Measurements from ENCODE around the gene PAQR4.

PAQR4 gene

GRCh38 chr16:2968738-2969544 is at the start of gene PAQR4:
Gene PAQR4, plus strand, starts transcription at chr16:2969348. Its CDS starts 327 bp downstream, at chr16:2969675.
- TF ChIP-seq YY1 (IDR thresholded peaks at IDR 0.05; ENCODE audit: low read depth) (no peak), MAX (IDR thresholded peaks at IDR 0.05) (peak; percentile 76), TCF12 (IDR thresholded peaks at IDR 0.05; ENCODE audit: low read depth) (no peak), CEBPB (IDR thresholded peaks at IDR 0.05) (no peak), RAD21 (IDR thresholded peaks at IDR 0.05; ENCODE audit: low read depth) (no peak), EGR1 (IDR thresholded peaks at IDR 0.05) (peak; percentile 99), CREB1 (IDR thresholded peaks at IDR 0.05; ENCODE audit: low read depth) (no peak), TEAD4 (IDR thresholded peaks at IDR 0.05) (no peak; the same call in 1 of the 2 replicates), REST (IDR thresholded peaks at IDR 0.05; ENCODE audit: low read depth) (peak; percentile 99), FOXM1 (IDR thresholded peaks at IDR 0.05; ENCODE audit: borderline replicate concordance, low read depth) (no peak), ZBTB7A (IDR thresholded peaks at IDR 0.05; ENCODE audit: low read depth) (peak; percentile 81; the same call in 1 of the 2 replicates), NFIC (IDR thresholded peaks at IDR 0.05) (no peak), EP300 (IDR thresholded peaks at IDR 0.05; ENCODE audit: borderline replicate concordance) (no peak), USF1 (IDR thresholded peaks at IDR 0.05) (no peak), TAF1 (IDR thresholded peaks at IDR 0.05; ENCODE audit: low read depth) (peak; percentile 45; the same call in 1 of the 2 replicates)

DNA sequence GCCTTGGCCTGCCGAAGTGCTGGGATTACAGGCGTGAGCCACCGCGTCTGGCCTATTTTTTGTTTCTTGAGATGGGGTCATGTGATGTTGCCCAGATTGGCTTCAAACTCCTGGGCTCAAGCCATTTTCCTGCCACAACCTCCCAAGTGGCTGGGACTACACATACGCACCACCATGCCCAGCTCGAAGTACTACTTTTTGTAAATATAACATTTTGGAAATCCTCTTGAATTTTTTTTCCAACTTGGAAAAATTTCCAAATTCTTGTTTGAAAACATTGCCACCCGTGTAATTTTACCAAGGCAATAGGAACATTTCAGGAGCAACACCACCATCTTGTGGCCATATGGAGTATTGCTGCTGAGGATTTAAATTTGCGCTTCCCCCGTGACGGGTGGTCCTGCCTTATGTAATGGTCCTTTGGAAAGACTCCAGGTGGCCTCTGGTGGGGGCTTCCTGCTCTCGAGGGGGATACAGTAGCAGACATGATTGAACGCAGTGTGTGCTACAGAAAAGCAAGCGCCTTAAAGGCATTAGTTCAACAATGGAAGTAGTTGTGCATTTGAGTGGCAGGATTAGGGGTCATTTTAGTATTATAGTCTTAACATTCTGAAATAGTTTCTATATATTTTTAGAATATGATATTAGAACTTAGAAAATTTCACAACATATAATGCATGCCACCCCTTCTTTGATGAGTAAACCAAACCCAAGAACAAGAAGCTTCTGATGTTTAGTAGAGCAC is 49.5 kb upstream of the PAQR4 start:
- TF ChIP-seq CEBPB (IDR thresholded peaks at IDR 0.05) (no peak), USF1 (IDR thresholded peaks at IDR 0.05) (peak; percentile 54), RAD21 (IDR thresholded peaks at IDR 0.05; ENCODE audit: low read depth) (peak; percentile 77), ZBTB7A (IDR thresholded peaks at IDR 0.05; ENCODE audit: low read depth) (no peak; the same call in 1 of the 2 replicates)

- TF ChIP-seq ZBTB7A (IDR thresholded peaks at IDR 0.05; ENCODE audit: low read depth) (no peak), EP300 (IDR thresholded peaks at IDR 0.05; ENCODE audit: borderline replicate concordance) (no peak)
Measured at GRCh38 chr16:2923481-2923880, 45.7 kb upstream of the PAQR4 start.

GRCh38 chr16:2924901-2925755 is 44.0 kb upstream of the PAQR4 start:
- TF ChIP-seq USF1 (IDR thresholded peaks at IDR 0.05): no peak

GRCh38 chr16:2925951-2926649 is 43.0 kb upstream of the PAQR4 start:
- TF ChIP-seq CREB1 (IDR thresholded peaks at IDR 0.05; ENCODE audit: low read depth) (no peak), MAX (IDR thresholded peaks at IDR 0.05) (no peak), EP300 (IDR thresholded peaks at IDR 0.05; ENCODE audit: borderline replicate concordance) (no peak), RAD21 (IDR thresholded peaks at IDR 0.05; ENCODE audit: low read depth) (no peak), EGR1 (IDR thresholded peaks at IDR 0.05) (no peak), USF1 (IDR thresholded peaks at IDR 0.05) (no peak), TAF1 (IDR thresholded peaks at IDR 0.05; ENCODE audit: low read depth) (no peak), CEBPB (IDR thresholded peaks at IDR 0.05) (no peak), REST (IDR thresholded peaks at IDR 0.05; ENCODE audit: low read depth) (no peak), YY1 (IDR thresholded peaks at IDR 0.05; ENCODE audit: low read depth) (no peak), FOXM1 (IDR thresholded peaks at IDR 0.05; ENCODE audit: borderline replicate concordance, low read depth) (no peak), TEAD4 (IDR thresholded peaks at IDR 0.05) (no peak), TCF12 (IDR thresholded peaks at IDR 0.05; ENCODE audit: low read depth) (no peak), NFIC (IDR thresholded peaks at IDR 0.05) (no peak), ZBTB7A (IDR thresholded peaks at IDR 0.05; ENCODE audit: low read depth) (no peak)
